PC-9 (cell line): ENCODE results near the gene CCDC54.

Experiments used
- CTCF ChIP-seq: fragments of 200-600 bp; sonication (generic); conservative IDR thresholded peaks from 2 replicates; pipeline ENCODE4 v1.6.1; 2017; ENCODE audit warnings: mixed run types, antibody characterized with exemption, mild to moderate bottlenecking, moderate library complexity
- EZH2 ChIP-seq: fragments of 200-600 bp; sonication (generic); IDR thresholded peaks from 2 replicates; pipeline ENCODE4 v1.8.0; 2017; ENCODE audit warnings: antibody characterized with exemption, low read depth

- TF ChIP-seq CTCF (no peak), EZH2 (no peak)
Observed at GRCh38 chr3:107384907-107385306, 7.7 kb downstream of the CCDC54 start.
